ENCODE results near the gene SLC25A1.

Gene SLC25A1

DNA sequence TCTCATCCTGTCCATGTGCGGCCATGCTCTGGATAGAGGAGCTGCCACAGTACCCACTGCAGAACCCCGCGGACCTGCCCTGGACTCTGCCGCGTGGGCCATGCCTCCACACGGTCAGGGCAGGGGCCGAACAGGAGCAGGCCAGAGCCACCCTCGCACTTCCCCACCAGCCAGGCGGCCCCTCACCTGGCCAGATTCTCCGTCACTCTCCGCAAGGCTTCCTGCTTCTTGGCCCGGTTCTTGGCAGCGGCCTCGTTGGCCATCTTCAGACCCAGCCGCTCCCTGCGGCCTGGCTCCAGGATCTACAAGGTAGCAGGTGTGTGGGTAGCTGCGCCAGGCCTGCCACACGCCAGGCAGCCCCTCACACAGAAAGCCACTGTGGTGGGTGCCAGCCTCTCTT is 43.7 kb downstream of the SLC25A1 start:
- no peak for DNase-seq

DNA sequence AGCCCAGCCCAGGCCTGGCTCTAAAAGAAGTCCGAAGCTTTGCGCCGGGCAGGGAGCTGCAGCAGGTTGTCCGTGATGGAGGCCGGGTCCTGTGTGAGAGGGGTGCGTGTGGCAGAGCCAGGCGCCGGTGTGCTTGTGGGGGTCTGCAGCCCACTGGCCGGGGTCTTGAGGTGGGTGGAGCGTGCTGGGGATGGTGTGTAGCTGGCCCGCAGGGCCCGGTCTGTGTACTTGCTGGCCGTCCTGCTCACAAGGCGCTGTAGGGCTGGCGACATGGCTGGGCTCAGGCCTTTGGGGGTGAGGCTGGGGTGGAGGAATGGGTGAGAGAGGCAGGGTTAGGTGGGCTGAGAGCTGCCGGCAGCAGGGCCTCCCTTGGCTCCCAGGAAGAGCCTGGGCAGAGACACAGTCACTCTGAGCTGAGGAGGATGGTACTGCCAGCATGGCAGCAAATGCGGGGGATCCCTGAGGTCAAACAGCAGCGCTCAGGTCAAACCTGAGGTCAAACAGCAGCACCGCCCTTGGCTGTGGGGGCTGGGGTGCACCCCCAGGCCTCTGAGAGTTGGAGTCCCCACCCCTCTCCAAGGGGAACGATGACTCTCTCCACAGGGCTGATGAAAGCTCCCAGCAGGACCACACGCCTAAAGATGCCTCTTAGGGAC is 44.2 kb downstream of the SLC25A1 start:
- no peak for DNase-seq

DNA sequence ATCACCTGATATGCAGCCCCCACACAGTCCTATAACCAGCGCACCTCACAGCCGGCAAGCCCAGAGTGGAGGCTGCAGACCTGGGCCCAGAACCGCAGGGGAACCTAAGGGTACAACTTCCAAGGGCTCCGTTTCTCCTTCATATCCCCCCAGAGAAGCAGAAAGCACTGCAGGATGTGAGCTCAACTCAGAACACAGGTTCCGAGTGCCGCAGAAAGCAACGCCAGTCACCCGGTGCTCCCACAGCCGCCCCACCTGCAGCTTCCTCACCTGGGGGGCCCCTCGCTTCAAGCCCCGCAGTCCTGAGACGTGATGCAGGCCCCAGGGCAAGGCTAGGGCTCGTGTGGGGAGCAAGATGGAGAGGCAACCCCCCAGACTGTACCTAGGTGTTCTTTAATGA is 45.0 kb downstream of the SLC25A1 start:
- no peak for DNase-seq

DNA sequence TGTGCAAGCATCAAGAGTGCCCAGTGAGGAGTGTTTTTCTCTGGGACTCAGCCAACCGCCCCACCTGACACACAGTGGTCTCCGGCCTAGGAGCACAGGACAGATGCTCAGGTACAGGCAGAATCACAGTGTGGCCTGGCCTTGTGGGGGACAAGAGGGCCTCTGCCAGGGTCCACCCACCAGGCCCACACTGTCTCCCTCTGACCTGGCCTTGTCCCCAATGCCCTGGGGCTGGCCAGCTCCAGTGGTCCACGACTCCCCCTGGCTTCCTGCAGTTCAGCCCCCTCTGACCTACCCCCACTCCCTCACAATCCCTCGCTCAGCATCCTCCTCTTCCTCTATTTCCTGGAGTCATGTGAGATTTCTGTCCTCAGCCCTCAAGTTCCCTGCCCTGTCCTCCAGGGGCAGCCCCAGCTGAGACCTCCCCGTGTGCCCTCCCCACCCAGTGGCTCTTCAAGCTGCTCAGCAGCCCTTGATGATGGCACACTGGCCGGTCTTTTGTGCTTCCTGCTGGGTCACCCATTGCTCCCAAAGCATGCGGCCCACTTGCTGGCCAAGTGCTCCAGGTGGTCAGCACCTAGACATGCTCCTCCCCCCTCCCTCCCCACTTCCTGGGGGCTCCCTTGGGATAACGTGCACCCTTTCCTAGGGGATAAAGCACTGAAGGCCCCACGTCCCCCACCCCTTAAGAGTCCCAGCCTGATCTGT is 45.7 kb downstream of the SLC25A1 start:
- no peak for DNase-seq

DNA sequence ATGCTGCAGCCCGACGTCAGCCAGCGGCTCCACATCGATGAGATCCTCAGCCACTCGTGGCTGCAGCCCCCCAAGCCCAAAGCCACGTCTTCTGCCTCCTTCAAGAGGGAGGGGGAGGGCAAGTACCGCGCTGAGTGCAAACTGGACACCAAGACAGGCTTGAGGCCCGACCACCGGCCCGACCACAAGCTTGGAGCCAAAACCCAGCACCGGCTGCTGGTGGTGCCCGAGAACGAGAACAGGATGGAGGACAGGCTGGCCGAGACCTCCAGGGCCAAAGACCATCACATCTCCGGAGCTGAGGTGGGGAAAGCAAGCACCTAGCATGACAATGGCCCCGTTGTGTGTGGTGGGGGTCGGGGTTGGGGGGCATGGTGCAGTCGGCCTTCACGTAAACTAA is 46.4 kb downstream of the SLC25A1 start:
- no peak for DNase-seq

DNA sequence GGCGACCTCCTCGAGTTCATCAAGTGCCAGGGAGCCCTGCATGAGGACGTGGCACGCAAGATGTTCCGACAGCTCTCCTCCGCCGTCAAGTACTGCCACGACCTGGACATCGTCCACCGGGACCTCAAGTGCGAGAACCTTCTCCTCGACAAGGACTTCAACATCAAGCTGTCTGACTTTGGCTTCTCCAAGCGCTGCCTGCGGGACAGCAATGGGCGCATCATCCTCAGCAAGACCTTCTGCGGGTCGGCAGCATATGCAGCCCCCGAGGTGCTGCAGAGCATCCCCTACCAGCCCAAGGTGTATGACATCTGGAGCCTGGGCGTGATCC is 46.9 kb downstream of the SLC25A1 start:
- DNase-seq, result no peak

DNA sequence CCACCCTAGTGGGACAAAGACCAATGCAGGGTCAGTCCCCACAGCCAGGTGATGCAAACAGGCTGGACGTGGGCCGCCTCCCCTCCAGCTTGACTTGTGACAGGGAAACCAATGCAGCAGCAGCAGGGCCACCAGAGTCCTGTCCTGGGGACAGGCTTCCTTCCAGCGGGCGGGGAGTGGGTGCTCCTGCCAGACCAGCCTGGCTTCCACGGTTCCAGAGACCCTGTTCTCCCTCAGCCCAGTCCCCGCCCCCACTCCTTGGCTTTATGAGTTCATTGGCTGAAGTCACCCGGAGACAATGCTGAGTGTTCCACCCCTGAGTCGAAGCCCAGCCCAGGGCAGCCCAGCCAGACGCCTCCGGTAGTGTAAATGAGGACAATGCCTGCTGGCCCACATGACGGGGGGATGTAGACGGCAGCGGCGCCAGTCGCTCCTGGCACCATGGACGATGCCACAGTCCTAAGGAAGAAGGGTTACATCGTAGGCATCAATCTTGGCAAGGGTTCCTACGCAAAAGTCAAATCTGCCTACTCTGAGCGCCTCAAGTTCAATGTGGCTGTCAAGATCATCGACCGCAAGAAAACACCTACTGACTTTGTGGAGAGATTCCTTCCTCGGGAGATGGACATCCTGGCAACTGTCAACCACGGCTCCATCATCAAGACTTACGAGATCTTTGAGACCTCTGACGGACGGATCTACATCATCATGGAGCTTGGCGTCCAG is 47.4 kb downstream of the SLC25A1 start, which contains the start of gene TSSK2:
TSS of gene TSSK2 (plus strand) at position 350 of the 726 bp plus-strand sequence. CDS start at position 442, 92 bp downstream.
- DNase-seq, result no peak

DNA sequence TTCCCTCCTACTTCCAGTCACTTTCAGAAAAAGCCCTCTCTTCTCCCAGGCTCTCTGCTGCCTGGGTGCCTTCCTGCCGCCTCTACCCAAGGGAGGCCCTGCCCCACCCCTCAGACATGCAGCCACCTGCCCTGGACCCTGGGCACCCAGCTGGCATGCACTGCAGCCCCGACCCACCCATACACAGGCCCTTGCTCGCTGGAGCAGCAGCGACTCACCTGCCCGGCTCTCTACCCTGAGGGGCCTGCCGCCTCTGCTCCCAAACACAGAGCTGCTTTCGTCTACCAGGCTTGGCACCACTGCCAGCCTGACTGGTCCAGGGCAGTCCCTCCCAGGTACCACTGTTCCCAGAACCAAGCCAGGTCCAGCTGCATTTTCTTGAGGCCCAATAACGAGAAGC is 48.7 kb downstream of the SLC25A1 start:
- no peak for DNase-seq

DNA sequence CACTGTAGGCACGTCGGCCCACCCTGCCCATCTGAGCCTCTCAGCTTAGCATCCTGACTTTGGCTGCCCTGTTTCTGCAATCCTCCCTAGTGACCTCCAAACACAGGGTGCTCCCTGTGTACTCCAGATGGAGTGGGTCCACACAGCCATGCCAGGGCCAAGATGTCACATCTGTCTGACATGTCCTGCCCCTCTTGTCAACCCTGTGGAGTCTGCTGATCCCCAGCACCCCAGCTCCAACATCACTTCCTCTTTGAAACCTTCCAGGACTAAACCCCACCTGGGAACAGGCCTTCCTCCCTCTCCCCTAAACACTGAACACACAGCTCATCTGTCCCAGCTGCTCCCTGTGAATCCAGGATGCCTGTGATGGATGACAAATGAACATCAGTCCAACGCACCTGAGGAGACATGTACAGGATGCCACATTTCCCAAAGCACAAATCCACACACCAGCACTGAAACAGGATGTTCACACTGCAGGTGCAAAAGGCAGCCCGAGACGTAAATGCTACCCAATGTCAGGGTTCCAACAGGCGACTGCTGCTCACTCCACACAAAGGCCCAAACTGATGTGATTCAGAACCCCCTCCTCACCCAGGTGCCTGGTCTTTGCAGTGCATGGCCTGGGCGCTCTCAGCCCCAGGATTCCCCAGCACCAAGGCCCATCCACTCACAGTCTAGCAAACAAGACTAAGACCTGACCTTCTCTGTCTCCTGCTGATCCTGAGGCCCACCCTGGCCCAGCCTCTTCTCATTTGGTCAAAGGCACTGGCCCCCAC is 49.4 kb downstream of the SLC25A1 start:
- DNase-seq, result no peak

DNA sequence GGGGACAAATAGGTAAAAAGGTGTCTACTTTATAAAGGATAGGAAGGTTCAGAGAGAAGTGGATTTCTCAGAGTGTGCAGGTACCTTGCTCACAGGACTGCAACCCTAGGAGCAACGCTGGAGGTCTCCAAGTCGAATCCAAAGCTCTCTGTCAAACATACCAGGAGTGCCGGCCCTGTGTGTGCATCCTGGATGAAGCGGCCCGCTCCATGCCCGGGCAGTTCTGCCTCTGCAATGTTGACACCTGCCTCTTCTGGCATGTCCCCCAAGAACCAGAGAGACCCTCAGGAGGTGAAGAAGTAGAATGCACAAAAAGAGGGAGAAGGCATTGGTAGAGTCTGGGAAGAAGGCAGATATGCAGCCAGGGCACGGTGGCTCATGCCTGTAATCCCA is 50.5 kb downstream of the SLC25A1 start:
- no peak for DNase-seq

DNA sequence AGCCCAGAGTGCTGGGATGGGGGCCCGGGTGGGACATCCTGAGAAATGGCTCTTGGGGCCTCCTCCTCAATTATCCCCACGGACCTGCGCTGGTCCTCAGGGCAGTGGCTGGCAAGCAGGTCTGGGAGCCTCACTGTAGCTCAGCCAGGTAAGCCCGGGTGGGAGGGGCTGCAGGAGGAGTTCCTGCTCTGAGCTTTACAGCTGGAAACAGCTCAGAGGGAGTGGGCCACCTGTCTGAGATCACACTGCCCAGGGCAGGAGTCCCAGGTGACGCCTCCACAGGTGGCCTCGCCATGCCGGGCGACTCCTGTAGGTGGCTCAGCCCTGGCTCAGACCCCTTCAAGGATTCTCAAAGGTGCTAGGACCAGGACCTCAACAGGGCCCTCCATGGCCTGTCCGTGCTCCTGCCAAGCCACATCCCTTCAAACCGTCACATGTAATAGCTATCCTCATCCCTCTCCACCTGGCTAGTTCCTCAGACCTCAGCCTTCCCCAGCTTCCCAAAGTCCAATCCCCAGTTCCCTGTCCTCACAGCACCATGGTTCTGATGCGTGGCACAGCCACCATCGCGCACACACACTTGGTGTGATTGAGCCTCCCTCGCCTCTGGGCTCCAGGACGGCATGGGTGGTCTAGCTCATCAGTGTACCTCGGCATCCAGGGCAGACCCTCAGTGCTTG is 51.1 kb downstream of the SLC25A1 start:
- no peak for DNase-seq

DNA sequence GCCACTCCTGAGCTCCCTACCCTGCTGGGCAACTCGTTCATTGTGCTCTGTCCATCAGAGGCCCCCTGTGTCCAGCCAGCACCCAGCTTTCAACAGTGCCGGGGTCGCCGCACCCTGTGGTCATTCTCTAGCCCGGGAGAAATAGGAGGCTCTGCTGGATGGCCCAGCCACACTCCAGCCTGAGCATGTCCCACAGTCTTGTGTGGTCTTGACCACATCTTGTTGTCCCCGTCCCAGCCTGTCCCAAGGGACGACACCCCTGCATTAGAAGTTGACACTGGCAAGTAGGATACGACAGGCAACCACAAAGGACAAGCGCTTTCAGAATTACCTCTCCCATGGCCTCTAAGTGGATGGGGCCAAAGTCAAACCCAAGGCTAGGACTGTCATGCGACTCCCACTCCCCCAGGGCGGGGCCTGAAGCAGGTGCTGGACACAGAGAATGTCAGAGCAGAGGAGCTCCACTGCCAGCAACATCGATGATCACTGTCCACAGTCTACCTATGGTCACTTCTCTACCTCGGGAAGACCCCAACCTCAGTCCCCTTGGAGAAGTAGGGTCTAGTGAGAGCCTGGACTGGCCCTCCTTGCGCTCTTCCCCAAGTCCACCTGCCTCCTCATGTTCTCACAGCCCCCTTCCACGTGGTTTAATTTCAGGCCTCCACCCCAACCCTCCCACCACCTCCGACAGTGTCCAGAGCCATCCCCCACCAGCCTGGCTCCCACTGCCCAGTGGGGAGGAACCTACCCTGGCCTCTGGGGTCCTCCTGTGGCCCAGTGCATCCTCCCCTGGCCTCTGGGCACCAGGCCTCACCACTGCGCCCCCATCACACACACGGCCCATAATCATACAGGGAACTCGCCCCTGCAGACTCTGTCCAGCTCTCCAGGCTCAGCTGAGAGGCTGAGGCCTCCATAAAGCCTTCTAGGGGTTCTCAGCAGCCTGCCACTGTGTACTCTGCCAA is 51.9 kb downstream of the SLC25A1 start:
- DNase-seq, result no peak
